ENCODE results near the gene NT5M. TPM values are rescaled to one million over a fixed set of nuclear protein-coding genes. Genes with fewer than 3 reads are reported as not detected.

NT5M gene
- total RNA-seq, 1 experiment from 2014 or later: 6.6 TPM

DNA sequence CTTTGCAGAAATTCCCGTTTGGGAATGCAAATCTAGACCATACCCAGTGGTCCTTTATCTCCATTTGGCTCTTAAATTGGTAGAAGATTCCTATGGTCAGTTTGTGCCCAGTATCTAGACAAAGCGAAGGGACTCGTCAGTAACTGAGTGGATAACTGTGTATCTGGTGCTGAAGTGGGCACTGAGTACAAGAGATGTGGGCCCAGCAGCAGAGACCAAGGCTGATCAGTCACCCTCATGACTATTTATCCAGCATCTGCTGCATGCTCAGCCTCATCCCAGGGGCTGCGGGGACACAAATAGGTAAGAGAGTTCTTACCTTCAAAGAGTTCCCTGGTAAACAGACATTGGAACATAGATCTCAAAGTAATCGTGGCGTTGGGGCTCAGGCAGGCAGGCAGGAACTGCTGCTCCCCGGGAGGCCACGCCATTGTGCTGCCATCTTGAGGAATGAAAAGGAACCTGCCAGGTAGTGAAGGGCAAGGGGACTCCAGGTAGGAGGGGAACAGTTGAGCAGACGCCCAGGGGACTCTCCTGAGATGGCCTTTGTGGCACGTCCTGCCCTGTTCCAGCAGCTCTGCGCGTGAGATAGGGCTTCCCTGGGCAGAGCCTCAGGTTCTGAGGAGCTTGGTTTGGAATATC, 10.3 kb downstream of the NT5M start:
- no peak overlapping the region for H3K14ac ChIP-seq (ENCODE audit: insufficient read depth, low read length)
- no peak overlapping the region for H2BK12ac ChIP-seq (ENCODE audit: insufficient read length, low read depth, low read length)
- no peaks in the 10 kb centered on the region for H3K79me1 ChIP-seq (ENCODE audit: insufficient read depth, low read depth, low read length, poor library complexity, severe bottlenecking)
- no peaks in the 10 kb centered on the region for H3K9me3 ChIP-seq (ENCODE audit: control insufficient read depth, low read depth, low read length)
- Mint-ChIP-seq H3K27ac (peak overlapping the region in 2 of 3 experiments; percentile 54 to 74; a peak in 2 of 7 replicates), H3K4me3 (no peak overlapping the region), H3K36me3 (ENCODE audit: insufficient read depth in 1 of 3, low read depth in 3 of 3) (peaks cover 11 to 42% (median 19%) of the 10 kb centered on the region in 3 experiments), H3K4me1 (peaks cover 10 to 11% of the 10 kb centered on the region in 2 experiments; a peak in 3 of 4 replicates), H3K27me3 (ENCODE audit: low read depth) (no peaks in the 10 kb centered on the region), H3K9me3 (peaks cover 4% of the 10 kb centered on the region in 2 experiments)
- no peak overlapping the region for H4K8ac ChIP-seq (replicated peaks; ENCODE audit: insufficient read length, low read depth, low read length)
- no peak overlapping the region for H2BK15ac ChIP-seq (ENCODE audit: low read depth, low read length)
- no peak overlapping the region for H3K9ac ChIP-seq (ENCODE audit: extremely low read depth, insufficient read length, low read length)
- H3K56ac ChIP-seq (ENCODE audit: insufficient read length, low read depth, low read length): no peak overlapping the region
- no peak overlapping the region for H2BK120ac ChIP-seq (ENCODE audit: low read depth, low read length, poor library complexity, severe bottlenecking)
- H2AFZ ChIP-seq (ENCODE audit: low read length): no peak overlapping the region
- peak; percentile 91 for DNase-seq
- no peak overlapping the region for H2BK20ac ChIP-seq (ENCODE audit: low read depth, low read length, poor library complexity, severe bottlenecking)
- no peak overlapping the region for H3K27ac ChIP-seq (ENCODE audit: insufficient read length, low read depth, low read length)
- no peak overlapping the region for H4K5ac ChIP-seq (ENCODE audit: insufficient read length, low read depth, low read length)
- H2AK5ac ChIP-seq (ENCODE audit: insufficient read length, low read length): no peak overlapping the region
- H3K4me1 ChIP-seq (ENCODE audit: insufficient read depth, low read length): 0 out of 2 replicates have a peak, but pooled peaks cover 3% of the 10 kb centered on the region
- peaks cover 2% of the 10 kb centered on the region for H3K23me2 ChIP-seq (ENCODE audit: insufficient read length, low read depth, low read length, poor library complexity, severe bottlenecking)
- H3T11ph ChIP-seq (ENCODE audit: low read length): no peak overlapping the region
- H3K4ac ChIP-seq (ENCODE audit: low read depth, low read length): no peak overlapping the region
- no peak overlapping the region for H3K23ac ChIP-seq (ENCODE audit: insufficient read length, low read depth, low read length)
- no peaks in the 10 kb centered on the region for H3K27me3 ChIP-seq (ENCODE audit: insufficient read depth, low read length)
- H3K79me2 ChIP-seq (ENCODE audit: insufficient read depth, low read length): no peaks in the 10 kb centered on the region
- H4K20me1 ChIP-seq (ENCODE audit: control insufficient read depth, insufficient read depth, insufficient read length): no peaks in the 10 kb centered on the region
- no CpG with 5 or more reads among the region's 12 CpGs for WGBS (ENCODE audit: extremely low coverage, insufficient read length, low lambda C conversion rate)
- TF ChIP-seq, protein P1, sequence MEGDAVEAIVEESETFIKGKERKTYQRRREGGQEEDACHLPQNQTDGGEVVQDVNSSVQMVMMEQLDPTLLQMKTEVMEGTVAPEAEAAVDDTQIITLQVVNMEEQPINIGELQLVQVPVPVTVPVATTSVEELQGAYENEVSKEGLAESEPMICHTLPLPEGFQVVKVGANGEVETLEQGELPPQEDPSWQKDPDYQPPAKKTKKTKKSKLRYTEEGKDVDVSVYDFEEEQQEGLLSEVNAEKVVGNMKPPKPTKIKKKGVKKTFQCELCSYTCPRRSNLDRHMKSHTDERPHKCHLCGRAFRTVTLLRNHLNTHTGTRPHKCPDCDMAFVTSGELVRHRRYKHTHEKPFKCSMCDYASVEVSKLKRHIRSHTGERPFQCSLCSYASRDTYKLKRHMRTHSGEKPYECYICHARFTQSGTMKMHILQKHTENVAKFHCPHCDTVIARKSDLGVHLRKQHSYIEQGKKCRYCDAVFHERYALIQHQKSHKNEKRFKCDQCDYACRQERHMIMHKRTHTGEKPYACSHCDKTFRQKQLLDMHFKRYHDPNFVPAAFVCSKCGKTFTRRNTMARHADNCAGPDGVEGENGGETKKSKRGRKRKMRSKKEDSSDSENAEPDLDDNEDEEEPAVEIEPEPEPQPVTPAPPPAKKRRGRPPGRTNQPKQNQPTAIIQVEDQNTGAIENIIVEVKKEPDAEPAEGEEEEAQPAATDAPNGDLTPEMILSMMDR (conservative IDR thresholded peaks at IDR 0.05): peak; percentile 74
- H3K4me2 ChIP-seq (ENCODE audit: insufficient read depth, insufficient read length, low read length): no peak overlapping the region
- H4K91ac ChIP-seq (ENCODE audit: insufficient read length, low read depth, low read length): no peak overlapping the region
- no peak overlapping the region for H3K18ac ChIP-seq (ENCODE audit: insufficient read length, low read depth, low read length)
- no peak overlapping the region for H2BK5ac ChIP-seq (ENCODE audit: insufficient read length, low read length)

All from H9 (cell line).